Left cardiac atrium (tissue), 4 donors: ENCODE data around the gene HMGCS1. TPM values are rescaled to one million over a fixed set of nuclear protein-coding genes. Genes with fewer than 3 reads are reported as not detected.
A peak's percentile ranks its signal among the peaks of the same experiment; 100 is the strongest.
"Not testable (repeated sequence)": the region's sequence is repeated elsewhere in the genome, so short reads cannot be mapped to it uniquely, and the experiment has no call there.

ENCODE experiments used
- ATAC-seq, 2 donors: fragments of 200-7000 bp; cut with Tn5 transposase; one replicate each; pipeline ENCODE4 v1.9.1; 2020; ENCODE audit warnings: mild to moderate bottlenecking in 2 of 2, moderate library complexity in 2 of 2
- DNase-seq: peaks from one replicate; pipeline ENCODE4 v3.0.0-alpha.2; 2020
- intact Hi-C, 2 donors: fragments of 100-400 bp; cut with DNase I; formaldehyde crosslinking; loops; one replicate each; pipeline versions ENCODE4 v1.14.1 to v1.15.1; 2022 to 2023
- total RNA-seq, 2 donors: library from RNA; stranded (reverse); fragmentation: NEBNext Ultra II Directional; extraction: Animal tissue kit (Norgen Biotek cat#: 25700); gene quantifications; one replicate each; pipeline ENCODE4 v1.2.1, GENCODE V29; 2021
- donor health status: DM: no; HTN: yes; CAD: no.
- donor health status: DM: no; HTN: yes; CAD: no; lungs with severe emphysema.
- donor health status: DM: yes; HTN: yes; CAD: no.
- donor health status: Dilated cardiomyopathy.

Gene HMGCS1
- total RNA-seq, 2 donors from 2014 or later: 29.5 to 43.8 TPM

GRCh38 chr5:43288269-43288831, 24.9 kb downstream of the HMGCS1 start:
- DNase-seq: no peak
- intact Hi-C loops: no loop called here
- no peak for ATAC-seq

GRCh38 chr5:43287493-43287892, 25.7 kb downstream of the HMGCS1 start:
- intact Hi-C loops: no loop called here
- ATAC-seq (no peak), DNase-seq (no peak)

GRCh38 chr5:43286623-43287022, 26.6 kb downstream of the HMGCS1 start:
- no peak for DNase-seq
- intact Hi-C loops: no loop called here
- no peak for ATAC-seq

- intact Hi-C loops: no loop called here
- ATAC-seq (no peak), DNase-seq (no peak)
These were observed 31.2 kb downstream of the HMGCS1 start for GRCh38 chr5:43281840-43282658.

- DNase-seq: no peak
- no peak for ATAC-seq
- intact Hi-C loops: no loop called here
These were observed 33.5 kb downstream of the HMGCS1 start for GRCh38 chr5:43279548-43280274.

GRCh38 chr5:43275391-43275790, 37.8 kb downstream of the HMGCS1 start:
- intact Hi-C loops: no loop called here
- peak; percentile 76 to 97 for ATAC-seq
- DNase-seq: peak; percentile 26

GRCh38 chr5:43274435-43275114, 38.6 kb downstream of the HMGCS1 start:
- intact Hi-C loops: no loop called here

GRCh38 chr5:43273552-43273951, 39.7 kb downstream of the HMGCS1 start:
- DNase-seq: no peak
- ATAC-seq: no peak
- intact Hi-C loops: no loop called here

More at GRCh38 chr5:43274435-43275114, 38.6 kb downstream of the HMGCS1 start:
- DNase-seq (no peak), ATAC-seq (no peak)

- DNase-seq (no peak), ATAC-seq (no peak)
- intact Hi-C loops: no loop called here
These were observed 42.6 kb downstream of the HMGCS1 start for GRCh38 chr5:43270645-43271044.

- intact Hi-C loops: no loop called here
- no peak for ATAC-seq
- DNase-seq: no peak
These were observed 44.9 kb downstream of the HMGCS1 start for GRCh38 chr5:43268188-43268820.

GRCh38 chr5:43262269-43262668, 50.9 kb downstream of the HMGCS1 start:
- ATAC-seq, intact Hi-C loops, DNase-seq: not testable (repeated sequence)

GRCh38 chr5:43258116-43258515, 55.1 kb downstream of the HMGCS1 start:
- intact Hi-C loops: no loop called here
- DNase-seq (no peak), ATAC-seq (no peak)

- no peak for DNase-seq
- ATAC-seq: no peak
- intact Hi-C loops: no loop called here
These were observed 56.8 kb downstream of the HMGCS1 start for GRCh38 chr5:43256261-43256966.

- ATAC-seq: no peak
- intact Hi-C loops: no loop called here
- no peak for DNase-seq
These were observed 57.5 kb downstream of the HMGCS1 start for GRCh38 chr5:43255704-43256103.

- ATAC-seq (no peak), DNase-seq (no peak)
- intact Hi-C loops: no loop called here
These were observed 61.5 kb downstream of the HMGCS1 start for GRCh38 chr5:43251754-43252153.

- intact Hi-C loops: no loop called here
- DNase-seq (no peak), ATAC-seq (no peak)
These were observed 67.4 kb downstream of the HMGCS1 start for GRCh38 chr5:43245724-43246385.

- ATAC-seq (no peak), DNase-seq (no peak)
- intact Hi-C loops: no loop called here
These were observed 68.2 kb downstream of the HMGCS1 start for GRCh38 chr5:43244823-43245565.
